Memory B cell (primary cell): Measurements from ENCODE around the gene IER5.

ENCODE experiments used
- ATAC-seq: fragments of 150-1000 bp; cut with Tn5 transposase; 2 replicates; pipeline ENCODE4 v1.10.0; 2021; ENCODE audit warnings: low read depth, mild to moderate bottlenecking, moderate library complexity
- DNase-seq, 2 donors: peaks; one replicate each; pipeline ENCODE4 v3.0.0; 2022; ENCODE audit warnings: low spot score in 2 of 2
- H3K27ac Mint-ChIP-seq: one replicate; pipeline ENCODE4 v1.8.0; 2022; ENCODE audit warnings: mild to moderate bottlenecking, moderate library complexity, mixed read lengths
- H3K27me3 Mint-ChIP-seq: one replicate; pipeline ENCODE4 v1.8.0; 2022; ENCODE audit warnings: mixed read lengths
- H3K36me3 Mint-ChIP-seq: one replicate; pipeline ENCODE4 v1.8.0; 2022; ENCODE audit warnings: mild to moderate bottlenecking, mixed read lengths
- H3K4me1 Mint-ChIP-seq: one replicate; pipeline ENCODE4 v1.8.0; 2022; ENCODE audit warnings: mixed read lengths
- H3K4me3 Mint-ChIP-seq: one replicate; pipeline ENCODE4 v1.8.0; 2022; ENCODE audit warnings: mild to moderate bottlenecking, moderate library complexity, mixed read lengths
- H3K9me3 Mint-ChIP-seq: one replicate; pipeline ENCODE4 v1.8.0; 2022; ENCODE audit warnings: mixed read lengths

IER5 gene

GRCh38 chr1:181097242-181097641, 8.7 kb downstream of the IER5 start:
- no peak overlapping the region for H3K4me3 Mint-ChIP-seq
- no peaks in the 10 kb centered on the region for H3K9me3 Mint-ChIP-seq
- no peak overlapping the region for H3K27ac Mint-ChIP-seq
- H3K36me3 Mint-ChIP-seq = peaks cover 16% of the 10 kb centered on the region
- H3K27me3 Mint-ChIP-seq = no peaks in the 10 kb centered on the region
- ATAC-seq (no peak), DNase-seq (no peak)
- H3K4me1 Mint-ChIP-seq = peaks cover 41% of the 10 kb centered on the region

DNA sequence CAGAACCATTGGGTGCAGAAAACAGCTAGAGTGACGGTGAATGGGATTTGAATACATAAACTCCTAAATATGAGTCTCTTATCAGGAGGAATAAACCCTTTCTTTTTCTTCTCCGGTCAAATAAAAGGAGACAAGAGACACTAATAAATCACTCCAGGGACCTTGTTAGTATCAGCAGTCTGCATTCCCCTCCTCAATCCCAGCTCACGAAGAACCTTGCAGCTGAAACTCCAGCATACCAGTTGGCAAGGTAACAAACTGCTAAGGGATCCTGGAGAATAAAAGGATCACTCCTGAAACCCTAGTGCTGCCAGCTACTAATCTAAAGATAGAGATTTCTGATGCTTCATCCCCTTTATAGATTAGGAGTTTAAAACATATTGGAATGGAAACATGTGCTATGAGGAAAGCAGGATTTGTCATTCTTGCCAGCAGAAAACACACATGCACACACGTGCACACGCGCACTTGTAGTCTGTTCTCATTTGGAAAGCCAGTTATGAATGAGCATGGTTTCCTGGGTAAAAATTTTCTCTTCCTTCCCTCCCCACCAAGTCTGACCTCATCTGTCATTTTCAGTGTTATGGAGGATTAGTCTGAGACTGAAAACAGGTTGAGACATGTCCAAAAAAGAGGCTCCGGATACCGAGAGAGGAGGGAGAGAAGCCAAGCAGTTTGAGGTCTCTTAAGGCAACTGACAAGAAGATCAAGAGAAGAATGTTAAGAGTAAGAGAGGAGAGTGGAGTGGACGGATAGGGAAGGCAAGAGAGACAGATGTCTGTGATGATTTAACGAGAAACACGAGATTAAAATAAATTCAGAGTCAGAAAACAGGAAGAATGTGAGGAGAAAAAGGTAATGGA, 10.9 kb downstream of the IER5 start:
- H3K4me3 Mint-ChIP-seq = peak overlapping the region; percentile 12
- ATAC-seq (no peak), DNase-seq (no peak)
- H3K27ac Mint-ChIP-seq = peak overlapping the region; percentile 9
- H3K27me3 Mint-ChIP-seq = no peaks in the 10 kb centered on the region
- H3K4me1 Mint-ChIP-seq = peaks cover 34% of the 10 kb centered on the region
- H3K9me3 Mint-ChIP-seq = no peaks in the 10 kb centered on the region
- H3K36me3 Mint-ChIP-seq = peaks cover 9% of the 10 kb centered on the region

GRCh38 chr1:181100015-181100905, 11.8 kb downstream of the IER5 start:
- ATAC-seq (no peak), DNase-seq (no peak)
- peaks cover 31% of the 10 kb centered on the region for H3K4me1 Mint-ChIP-seq
- no peaks in the 10 kb centered on the region for H3K9me3 Mint-ChIP-seq
- no peak overlapping the region for H3K4me3 Mint-ChIP-seq
- peak overlapping the region; percentile 40 for H3K27ac Mint-ChIP-seq
- H3K36me3 Mint-ChIP-seq = peaks cover 4% of the 10 kb centered on the region
- H3K27me3 Mint-ChIP-seq = no peaks in the 10 kb centered on the region

DNA sequence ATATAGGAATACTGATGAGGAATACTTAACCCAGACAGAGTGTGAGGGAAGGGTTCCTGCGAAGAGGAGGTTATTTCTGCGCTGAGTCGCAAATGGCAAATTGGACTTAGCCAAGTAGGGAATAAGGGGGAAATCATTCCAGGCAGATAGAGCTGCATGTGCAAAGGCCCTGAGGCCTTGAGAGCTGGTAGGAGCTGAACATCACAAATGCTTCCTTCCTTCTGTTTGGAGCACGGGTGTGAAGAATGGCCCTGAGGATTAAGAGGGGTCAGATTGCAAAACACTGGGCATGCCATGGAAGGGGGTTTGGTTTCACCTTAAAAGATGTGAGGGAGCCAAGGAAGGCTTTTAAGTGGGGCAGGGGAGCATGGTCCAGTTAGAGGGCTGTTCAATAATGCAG, 12.4 kb downstream of the IER5 start:
- Mint-ChIP-seq H3K4me3 (no peak overlapping the region), H3K4me1 (peaks cover 33% of the 10 kb centered on the region), H3K36me3 (peaks cover 2% of the 10 kb centered on the region), H3K27me3 (no peaks in the 10 kb centered on the region), H3K9me3 (no peaks in the 10 kb centered on the region), H3K27ac (peak overlapping the region; percentile 40)
- no peak for ATAC-seq
- no peak for DNase-seq

- Mint-ChIP-seq H3K4me3 (no peak overlapping the region), H3K36me3 (no peaks in the 10 kb centered on the region), H3K9me3 (no peaks in the 10 kb centered on the region), H3K27ac (no peak overlapping the region), H3K4me1 (peaks cover 34% of the 10 kb centered on the region), H3K27me3 (no peaks in the 10 kb centered on the region)
- no peak for ATAC-seq
- DNase-seq = no peak
These were observed 13.2 kb downstream of the IER5 start for GRCh38 chr1:181101581-181102226.

DNA sequence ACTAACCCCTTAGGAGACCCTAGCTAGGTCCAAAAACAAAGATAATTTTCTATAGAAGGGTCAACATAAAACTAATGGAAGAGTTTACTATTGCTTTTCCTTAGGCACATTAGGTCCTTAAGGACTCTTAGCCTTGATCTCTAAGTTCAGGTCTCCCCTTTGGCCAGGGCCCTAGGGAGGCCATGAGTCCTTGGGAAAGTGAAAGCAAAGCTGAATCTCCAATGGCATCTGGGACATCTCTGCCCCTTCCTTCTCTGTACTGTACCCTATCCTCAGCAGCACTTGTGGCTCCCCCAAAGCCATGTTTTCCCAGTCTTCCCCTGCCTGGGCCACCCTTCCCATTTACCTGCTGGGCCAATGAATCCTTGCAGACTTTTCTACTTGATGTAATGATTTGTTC, 14.3 kb downstream of the IER5 start:
- Mint-ChIP-seq H3K4me1 (peaks cover 38% of the 10 kb centered on the region), H3K36me3 (no peaks in the 10 kb centered on the region), H3K27ac (no peak overlapping the region), H3K9me3 (no peaks in the 10 kb centered on the region), H3K27me3 (no peaks in the 10 kb centered on the region), H3K4me3 (no peak overlapping the region)
- no peak for ATAC-seq
- no peak for DNase-seq

- Mint-ChIP-seq H3K36me3 (no peaks in the 10 kb centered on the region), H3K27me3 (no peaks in the 10 kb centered on the region), H3K4me1 (peaks cover 35% of the 10 kb centered on the region), H3K4me3 (no peak overlapping the region), H3K27ac (no peak overlapping the region), H3K9me3 (no peaks in the 10 kb centered on the region)
- DNase-seq (no peak), ATAC-seq (no peak)
These were observed 14.9 kb downstream of the IER5 start for GRCh38 chr1:181103399-181103798.

DNA sequence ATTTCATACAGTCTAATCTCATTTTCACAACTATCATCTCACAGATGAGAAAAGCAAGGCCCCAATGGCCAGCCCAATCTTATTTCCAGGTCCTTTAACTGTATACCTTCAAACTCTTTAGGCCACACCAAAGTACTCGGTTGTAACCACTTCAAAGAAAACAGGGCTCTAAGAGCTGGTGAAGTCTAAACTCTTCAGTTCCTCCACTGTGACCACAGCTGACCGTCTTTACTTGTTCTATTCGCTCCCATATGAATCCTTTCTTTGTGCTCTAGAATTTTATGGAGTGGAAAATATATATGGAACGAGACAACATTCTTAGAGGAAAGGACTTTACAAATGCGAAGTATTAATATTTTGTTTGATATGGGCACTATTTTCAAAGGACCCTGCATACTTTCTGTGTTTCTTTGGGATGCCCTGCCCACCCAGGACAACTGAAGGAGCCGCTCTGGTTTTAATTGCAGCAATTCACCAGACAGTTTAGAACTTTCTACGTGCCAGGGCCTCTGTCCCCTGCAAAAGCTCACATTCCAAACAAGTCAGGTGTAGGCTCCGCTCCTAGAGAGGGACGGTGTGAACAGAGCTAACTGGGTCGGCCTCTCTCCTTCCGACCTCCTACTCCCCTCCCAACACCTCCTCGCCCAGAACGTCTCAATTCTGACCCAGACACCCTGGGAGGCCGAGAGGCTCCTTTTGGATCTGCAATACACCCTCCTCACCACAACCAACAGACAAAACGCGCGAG, 15.7 kb downstream of the IER5 start:
- ATAC-seq (peak; percentile 58), DNase-seq (no peak)
- H3K4me1 Mint-ChIP-seq = peaks cover 29% of the 10 kb centered on the region
- H3K27me3 Mint-ChIP-seq = no peaks in the 10 kb centered on the region
- H3K27ac Mint-ChIP-seq = peak overlapping the region; percentile 88
- no peaks in the 10 kb centered on the region for H3K36me3 Mint-ChIP-seq
- H3K9me3 Mint-ChIP-seq = no peaks in the 10 kb centered on the region
- peak overlapping the region; percentile 78 for H3K4me3 Mint-ChIP-seq

GRCh38 chr1:181104790-181105133, 16.3 kb downstream of the IER5 start:
- DNase-seq (peak; percentile 56 to 60), ATAC-seq (no peak)
- Mint-ChIP-seq H3K4me1 (peaks cover 25% of the 10 kb centered on the region), H3K27me3 (no peaks in the 10 kb centered on the region), H3K4me3 (peak overlapping the region; percentile 78), H3K36me3 (no peaks in the 10 kb centered on the region), H3K27ac (peak overlapping the region; percentile 88), H3K9me3 (no peaks in the 10 kb centered on the region)

DNA sequence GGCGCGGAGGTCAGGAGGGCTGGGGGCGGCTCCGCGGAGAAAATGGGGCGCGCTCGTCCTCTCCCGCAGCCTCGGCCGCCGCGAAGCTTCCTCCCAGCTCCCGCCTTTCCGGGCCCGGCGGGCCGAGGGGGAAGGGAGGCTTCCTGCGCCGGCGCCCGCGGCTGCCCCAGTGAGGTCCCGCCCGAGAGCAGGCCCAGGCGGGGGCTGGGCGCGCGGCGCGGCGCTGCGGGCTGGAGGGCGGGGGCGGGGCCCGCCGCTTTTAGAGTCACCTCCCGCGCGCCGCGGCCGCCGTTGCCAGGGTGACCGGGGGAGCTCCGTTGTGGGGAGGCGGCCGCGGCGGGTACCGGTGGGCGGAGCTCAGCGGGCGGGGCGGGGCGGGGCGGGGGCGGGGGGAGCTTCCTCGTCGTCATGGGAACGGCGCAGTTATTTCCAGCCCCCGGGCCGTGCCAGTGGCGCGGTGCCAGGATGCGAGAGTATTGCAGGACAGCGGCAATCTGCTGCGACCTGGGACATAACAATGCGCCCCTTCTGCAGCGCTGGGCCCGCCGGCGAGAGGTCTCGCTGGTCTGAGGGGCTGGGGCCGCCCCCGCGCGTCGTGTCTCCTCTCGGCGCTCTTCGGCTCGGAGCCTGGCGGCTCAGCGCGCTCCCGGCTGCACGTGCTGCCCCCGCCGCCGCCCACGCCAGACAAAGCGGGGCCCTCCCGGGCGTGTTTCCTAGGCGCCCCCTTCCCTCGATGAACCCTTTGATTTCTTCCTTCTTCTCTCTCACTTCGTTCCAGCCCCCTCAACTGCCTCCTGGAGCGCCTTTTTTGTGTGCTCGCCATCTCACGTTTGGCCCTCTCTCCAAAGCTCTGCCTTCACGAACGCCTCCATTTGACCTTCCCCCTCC, 16.9 kb downstream of the IER5 start:
- ATAC-seq = peak; percentile 87
- no peaks in the 10 kb centered on the region for H3K27me3 Mint-ChIP-seq
- no peaks in the 10 kb centered on the region for H3K9me3 Mint-ChIP-seq
- peak overlapping the region; percentile 86 for H3K4me3 Mint-ChIP-seq
- peaks cover 22% of the 10 kb centered on the region for H3K4me1 Mint-ChIP-seq
- peak; percentile 87 to 88 for DNase-seq
- no peaks in the 10 kb centered on the region for H3K36me3 Mint-ChIP-seq
- H3K27ac Mint-ChIP-seq = peak overlapping the region; percentile 88

DNA sequence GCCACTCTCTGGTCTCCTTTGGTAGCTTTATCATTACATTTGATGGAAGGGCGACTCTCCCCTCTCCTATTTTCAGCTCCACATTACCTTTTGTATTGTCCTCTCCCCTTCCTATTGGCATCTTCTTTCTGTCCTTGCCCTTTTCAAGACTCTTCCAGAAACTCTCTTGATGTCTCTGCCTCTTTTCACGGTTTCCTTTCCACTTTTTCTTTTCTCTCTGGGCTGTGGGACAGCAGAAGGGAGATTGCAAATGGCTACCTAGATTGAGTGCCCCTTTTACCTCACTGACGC, 17.5 kb downstream of the IER5 start:
- Mint-ChIP-seq H3K36me3 (no peaks in the 10 kb centered on the region), H3K4me3 (peak overlapping the region; percentile 86), H3K27me3 (no peaks in the 10 kb centered on the region), H3K9me3 (no peaks in the 10 kb centered on the region), H3K4me1 (peaks cover 21% of the 10 kb centered on the region), H3K27ac (peak overlapping the region; percentile 88)
- ATAC-seq (no peak), DNase-seq (no peak)

DNA sequence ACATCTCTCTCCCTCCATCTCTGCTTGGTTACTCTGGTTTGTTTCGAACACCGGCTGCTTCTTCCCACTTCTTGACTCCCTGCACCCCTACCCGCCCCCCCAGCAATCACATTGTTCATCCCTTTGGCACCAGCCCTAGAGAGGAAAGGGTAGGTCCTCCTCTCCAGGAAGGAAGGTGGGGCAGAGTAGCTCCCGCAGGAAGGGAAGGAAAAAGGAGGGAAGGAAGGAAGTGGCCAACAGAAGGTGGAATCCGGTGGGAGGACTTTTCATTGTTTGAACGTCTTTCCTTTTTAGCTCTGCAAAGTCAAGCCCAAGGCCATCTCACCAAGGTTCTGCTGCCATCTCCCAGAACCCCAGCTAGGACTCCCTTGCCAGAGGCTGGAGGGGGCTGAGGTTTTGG, 18.0 kb downstream of the IER5 start:
- Mint-ChIP-seq H3K27me3 (no peaks in the 10 kb centered on the region), H3K4me3 (peak overlapping the region; percentile 86), H3K27ac (peak overlapping the region; percentile 88), H3K9me3 (no peaks in the 10 kb centered on the region), H3K36me3 (no peaks in the 10 kb centered on the region), H3K4me1 (peaks cover 24% of the 10 kb centered on the region)
- DNase-seq = no peak
- ATAC-seq = no peak

DNA sequence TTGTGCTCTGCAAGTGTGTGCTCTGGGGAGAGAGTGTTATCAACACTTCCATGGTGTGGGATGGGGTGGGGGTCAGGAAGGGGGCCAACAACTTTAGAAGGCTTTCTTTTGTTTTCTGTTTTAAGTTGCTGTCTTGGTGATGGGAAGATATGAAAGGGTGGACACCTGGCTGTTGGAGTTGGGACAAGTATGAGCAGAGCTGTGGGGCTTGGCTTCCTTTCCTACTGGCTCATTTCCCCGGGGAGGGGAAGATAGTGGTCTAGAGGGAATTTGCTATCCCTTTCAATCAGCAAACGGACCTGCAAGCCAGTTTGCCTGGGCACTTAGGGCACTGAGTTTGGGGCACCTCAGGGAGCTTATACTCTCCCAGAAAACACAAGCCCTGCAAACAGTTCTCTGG, 19.2 kb downstream of the IER5 start:
- Mint-ChIP-seq H3K27ac (peak overlapping the region; percentile 88), H3K27me3 (no peaks in the 10 kb centered on the region), H3K4me3 (no peak overlapping the region), H3K36me3 (no peaks in the 10 kb centered on the region), H3K4me1 (peaks cover 34% of the 10 kb centered on the region), H3K9me3 (no peaks in the 10 kb centered on the region)
- DNase-seq = no peak
- ATAC-seq = no peak
